Subcutaneous abdominal adipose tissue (tissue), 5 donors: ENCODE measurements around the gene COL4A2.
A peak's percentile ranks its signal among the peaks of the same experiment; 100 is the strongest.
"Not testable (repeated sequence)": the region's sequence is repeated elsewhere in the genome, so short reads cannot be mapped to it uniquely, and the experiment has no call there.

Experiments
- H3K27ac ChIP-seq: one replicate; pipeline ENCODE4 v1.7.0; 2013; ENCODE audit warnings: low read depth, mild to moderate bottlenecking, inconsistent platforms, low read length, moderate library complexity
- H3K27me3 ChIP-seq, 5 donors: one replicate each; pipeline ENCODE4 v1.7.0; 2013; ENCODE audit warnings: low read length in 5 of 5, inconsistent platforms in 1 of 5; ENCODE audit not compliant: control insufficient read depth in 5 of 5, insufficient read depth in 4 of 5
- H3K36me3 ChIP-seq, 5 donors: one replicate each; pipeline ENCODE4 v1.7.0; 2013; ENCODE audit warnings: low read length in 5 of 5; ENCODE audit not compliant: control insufficient read depth in 5 of 5, insufficient read depth in 5 of 5
- H3K4me1 ChIP-seq, 5 donors: one replicate each; pipeline ENCODE4 v1.7.0; 2013; ENCODE audit warnings: low read length in 5 of 5, mild to moderate bottlenecking in 3 of 5, moderate library complexity in 1 of 5; ENCODE audit not compliant: control insufficient read depth in 5 of 5, insufficient read depth in 5 of 5
- H3K4me3 ChIP-seq, 5 donors: one replicate each; pipeline ENCODE4 v1.7.0; 2013; ENCODE audit warnings: low read length in 5 of 5, low read depth in 1 of 5
- H3K9ac ChIP-seq, 5 donors: one replicate each; pipeline ENCODE4 v1.7.0; 2013; ENCODE audit warnings: low read length in 5 of 5, mild to moderate bottlenecking in 4 of 5, moderate library complexity in 3 of 5
- H3K9me3 ChIP-seq, 5 donors: one replicate each; pipeline ENCODE4 v1.7.0; 2013; ENCODE audit warnings: low read length in 5 of 5; ENCODE audit not compliant: control insufficient read depth in 5 of 5
- donor health status: healthy.
- donor health status: healthy.
- donor health status: healthy.
- donor health status: healthy.
- donor health status: healthy.

The COL4A2 gene

DNA sequence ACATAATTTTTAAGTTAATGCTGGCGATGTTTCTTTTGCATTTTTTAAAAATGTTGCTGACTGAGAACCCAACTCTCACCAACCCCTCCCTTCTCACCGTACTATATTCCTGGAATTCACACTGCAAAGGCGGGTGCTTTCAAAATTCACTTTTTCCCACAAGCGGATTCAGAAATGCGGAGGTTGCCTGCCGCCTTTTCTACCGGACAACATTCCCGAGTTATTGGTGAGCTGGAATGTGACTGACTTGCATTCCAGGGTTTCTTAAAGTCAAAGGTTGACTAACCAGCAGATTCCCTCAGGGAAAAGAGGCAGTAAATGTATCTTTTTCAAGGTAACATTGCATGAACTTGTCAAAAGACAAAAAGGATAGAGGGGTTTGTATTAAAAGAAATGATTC, 141.1 kb downstream of the COL4A2 start:
- peaks cover 9 to 90% (median 80%) of the 10 kb centered on the region in 5 donors for H3K36me3 ChIP-seq
- H3K9ac ChIP-seq, result no peak overlapping the region
- H3K4me1 ChIP-seq, result peaks cover 0 to 5% (median 1%) of the 10 kb centered on the region in 5 donors
- H3K27ac ChIP-seq, result no peak overlapping the region
- no peaks in the 10 kb centered on the region for H3K9me3 ChIP-seq
- H3K27me3 ChIP-seq, result no peaks in the 10 kb centered on the region
- H3K4me3 ChIP-seq, result no peak overlapping the region

DNA sequence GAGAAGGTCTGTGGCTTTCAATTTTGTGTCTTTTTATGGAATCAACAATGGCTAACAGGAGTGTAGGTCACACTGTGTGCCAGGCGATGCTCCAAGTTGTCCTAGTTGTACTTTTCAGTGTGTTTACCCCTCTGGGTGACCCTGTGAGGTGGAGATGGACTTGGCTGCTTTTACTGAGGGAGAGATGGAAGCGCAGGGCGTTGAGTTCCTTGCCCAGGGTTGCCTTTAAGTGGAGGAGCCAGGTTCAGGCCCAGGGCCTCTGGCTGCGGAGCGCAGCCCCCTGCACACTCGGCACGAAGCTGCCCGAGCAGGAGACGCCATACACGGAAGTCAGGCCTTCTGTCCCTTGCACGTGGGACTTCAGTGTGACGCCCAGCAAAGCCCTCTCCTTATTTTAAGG, 141.6 kb downstream of the COL4A2 start:
- no peak overlapping the region for H3K9ac ChIP-seq
- H3K27ac ChIP-seq, result no peak overlapping the region
- H3K9me3 ChIP-seq, result no peaks in the 10 kb centered on the region
- no peaks in the 10 kb centered on the region for H3K27me3 ChIP-seq
- H3K4me1 ChIP-seq, result peaks cover 0 to 5% (median 4%) of the 10 kb centered on the region in 5 donors
- H3K4me3 ChIP-seq, result no peak overlapping the region
- H3K36me3 ChIP-seq, result peaks cover 12 to 91% (median 80%) of the 10 kb centered on the region in 5 donors

DNA sequence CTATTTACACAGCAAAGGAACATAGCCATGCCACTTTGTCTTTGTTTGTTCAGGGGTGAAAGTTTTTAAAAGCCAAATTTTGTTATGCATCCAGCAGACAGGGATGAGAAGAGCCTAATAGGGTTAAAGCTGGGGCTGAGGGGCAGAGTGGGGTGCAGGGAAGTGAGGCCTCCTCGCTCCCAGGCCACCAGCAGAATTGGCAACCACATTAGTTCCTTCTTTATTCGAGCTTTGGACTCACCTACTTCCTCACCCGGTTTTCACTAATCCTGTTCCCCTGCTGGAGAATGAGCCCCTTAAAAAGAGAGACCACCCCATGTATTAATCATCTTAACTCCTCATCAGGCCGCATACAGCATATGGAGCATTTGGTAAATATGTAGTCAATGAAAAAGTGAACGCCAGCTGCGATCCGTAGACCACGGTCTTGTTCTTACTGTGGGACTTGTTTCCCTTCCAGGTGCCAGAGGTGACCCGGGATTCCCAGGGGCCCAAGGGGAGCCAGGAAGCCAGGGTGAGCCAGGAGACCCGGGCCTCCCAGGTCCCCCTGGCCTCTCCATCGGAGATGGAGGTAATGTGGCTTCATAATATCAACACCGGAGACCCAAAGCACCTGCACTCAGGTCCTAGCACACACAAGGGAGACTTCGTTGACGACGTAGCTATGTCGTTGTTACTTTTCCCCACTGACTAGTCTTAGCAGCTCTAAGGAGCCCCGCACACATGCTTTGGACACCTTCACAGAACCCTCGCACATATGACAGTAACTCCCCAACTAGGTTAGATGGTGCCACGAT, 142.3 kb downstream of the COL4A2 start:
- Histone ChIP-seq H3K4me1 (peaks cover 0 to 5% (median 4%) of the 10 kb centered on the region in 5 donors), H3K9ac (no peak overlapping the region), H3K27ac (no peak overlapping the region), H3K4me3 (no peak overlapping the region), H3K27me3 (no peaks in the 10 kb centered on the region), H3K36me3 (peaks cover 12 to 92% (median 77%) of the 10 kb centered on the region in 5 donors), H3K9me3 (no peaks in the 10 kb centered on the region)

DNA sequence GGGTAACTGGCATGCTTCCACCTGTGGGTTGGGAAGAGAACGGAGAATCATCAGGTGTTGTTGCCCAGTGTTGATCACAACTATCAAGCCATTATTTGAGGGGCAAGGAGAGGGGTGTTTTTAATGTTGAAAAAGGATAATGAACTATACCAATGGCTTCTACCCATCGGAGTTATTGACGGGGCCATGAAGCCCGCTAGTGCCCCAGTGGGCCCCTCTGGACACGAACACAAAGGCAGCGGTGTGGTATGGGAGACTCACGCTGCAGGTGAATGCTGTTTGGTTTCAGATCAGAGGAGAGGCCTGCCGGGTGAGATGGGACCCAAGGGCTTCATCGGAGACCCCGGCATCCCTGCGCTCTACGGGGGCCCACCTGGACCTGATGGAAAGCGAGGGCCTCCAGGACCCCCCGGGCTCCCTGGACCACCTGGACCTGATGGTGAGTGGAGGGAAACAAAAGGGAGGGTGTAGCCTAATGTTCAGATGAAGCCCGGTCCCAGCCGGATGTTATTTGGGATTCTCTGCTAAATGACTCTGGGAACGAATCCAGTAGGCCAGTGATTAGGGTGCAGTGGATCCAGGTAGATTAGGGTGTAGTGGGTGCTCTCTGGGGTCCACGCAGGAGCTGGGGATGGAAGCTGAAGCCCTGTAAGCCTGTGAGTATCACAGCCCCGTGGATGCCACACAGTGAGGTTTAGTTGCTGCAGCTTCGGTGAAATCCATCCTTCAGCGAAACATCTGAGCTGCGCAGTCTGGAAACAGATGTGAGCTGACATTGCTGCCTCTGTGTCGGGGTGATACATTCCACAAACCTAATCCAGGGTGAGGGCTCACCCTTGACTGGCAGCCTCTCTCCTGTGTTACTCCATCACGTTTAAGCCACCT, 143.2 kb downstream of the COL4A2 start:
- H3K4me3 ChIP-seq, result no peak overlapping the region
- H3K36me3 ChIP-seq, result peaks cover 12 to 92% (median 77%) of the 10 kb centered on the region in 5 donors
- H3K4me1 ChIP-seq, result peaks cover 0 to 5% (median 4%) of the 10 kb centered on the region in 5 donors
- no peak overlapping the region for H3K27ac ChIP-seq
- H3K9ac ChIP-seq, result no peak overlapping the region
- H3K9me3 ChIP-seq, result no peaks in the 10 kb centered on the region
- no peaks in the 10 kb centered on the region for H3K27me3 ChIP-seq

DNA sequence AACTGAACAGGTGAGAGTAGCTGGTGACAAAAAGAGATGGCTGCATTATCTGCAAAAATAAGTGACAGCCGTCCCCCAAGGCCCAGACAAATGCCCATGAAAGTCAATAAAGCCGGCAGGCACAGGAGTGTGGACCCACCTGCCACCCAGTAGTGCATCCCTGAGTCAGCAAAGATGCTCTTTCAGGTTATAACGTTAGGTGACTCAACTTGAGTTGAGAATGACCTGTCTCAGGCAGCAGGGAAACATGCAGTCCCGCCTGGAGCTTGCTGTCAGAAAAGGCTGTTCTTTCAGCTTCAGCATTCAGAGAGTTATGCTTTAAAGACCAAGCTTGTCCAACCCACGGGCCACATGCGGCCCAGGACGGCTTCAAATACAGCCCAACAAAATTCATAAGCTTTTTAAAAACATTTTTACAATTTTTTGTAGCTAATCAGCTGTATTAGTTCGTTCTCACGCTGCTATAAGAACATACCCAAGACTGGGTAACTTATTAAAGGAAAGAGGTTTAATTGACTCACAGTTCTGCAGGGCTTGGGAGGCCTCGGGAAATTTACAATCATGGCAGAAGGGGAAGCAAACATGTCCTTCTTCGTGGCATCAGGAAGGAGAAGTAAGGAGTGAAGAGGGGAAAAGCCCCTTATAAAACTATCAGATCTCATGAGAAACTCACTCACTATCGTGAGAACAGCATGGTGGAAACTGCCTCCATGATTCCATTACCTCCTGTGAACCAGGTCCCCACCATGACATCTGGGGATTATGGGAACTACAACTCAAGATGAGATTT, 144.1 kb downstream of the COL4A2 start:
- Histone ChIP-seq H3K4me1 (peaks cover 0 to 8% (median 4%) of the 10 kb centered on the region in 5 donors), H3K9me3 (no peaks in the 10 kb centered on the region), H3K9ac (no peak overlapping the region), H3K36me3 (peaks cover 12 to 87% (median 73%) of the 10 kb centered on the region in 5 donors), H3K27me3 (no peaks in the 10 kb centered on the region), H3K27ac (peak overlapping the region; percentile 6), H3K4me3 (no peak overlapping the region)

DNA sequence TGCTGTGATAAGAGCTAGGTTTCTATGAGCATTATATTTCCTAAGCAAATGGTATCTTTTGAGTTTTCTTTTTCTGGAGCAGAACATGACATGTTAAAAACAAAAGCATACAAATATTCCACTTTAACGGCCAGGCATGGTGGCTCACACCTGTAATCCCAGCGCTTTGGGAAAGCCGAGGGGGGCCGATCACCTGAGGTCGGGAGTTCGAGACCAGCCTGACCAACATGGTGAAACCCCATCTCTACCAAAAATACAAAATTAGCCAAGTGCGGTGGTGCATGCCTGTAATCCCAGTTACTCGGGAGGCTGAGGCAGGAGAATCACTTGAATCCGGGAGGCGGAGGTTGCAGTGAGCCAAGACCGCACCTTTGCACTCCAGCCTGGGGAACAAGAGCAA, 146.0 kb downstream of the COL4A2 start:
- peaks cover 8 to 83% (median 65%) of the 10 kb centered on the region in 5 donors for H3K36me3 ChIP-seq
- not testable (repeated sequence) for H3K27me3 ChIP-seq, H3K9ac ChIP-seq, H3K27ac ChIP-seq, H3K4me3 ChIP-seq, H3K9me3 ChIP-seq, H3K4me1 ChIP-seq

DNA sequence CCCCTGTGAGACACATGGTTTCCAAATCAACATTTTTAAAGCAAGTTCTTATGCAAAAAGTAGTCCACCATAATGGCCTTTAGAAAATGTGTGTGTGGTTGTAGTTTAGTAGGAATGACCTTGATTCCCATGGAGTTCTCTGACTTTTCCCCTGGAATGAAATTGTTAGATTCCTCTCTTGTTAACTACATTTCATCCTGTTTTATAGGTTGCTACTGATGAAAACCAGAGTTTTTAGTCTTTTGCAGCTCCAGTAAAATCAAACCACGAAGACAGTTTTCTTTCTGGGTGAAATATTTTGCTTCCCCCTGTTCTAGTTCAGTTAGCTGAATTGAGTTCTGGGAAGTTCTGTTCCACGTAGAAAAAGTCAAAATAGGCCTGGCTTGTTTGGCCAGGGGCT, 146.7 kb downstream of the COL4A2 start:
- H3K4me3 ChIP-seq, result no peak overlapping the region
- H3K36me3 ChIP-seq, result peaks cover 8 to 83% (median 63%) of the 10 kb centered on the region in 5 donors
- no peak overlapping the region for H3K9ac ChIP-seq
- H3K9me3 ChIP-seq, result no peaks in the 10 kb centered on the region
- no peaks in the 10 kb centered on the region for H3K27me3 ChIP-seq
- no peak overlapping the region for H3K27ac ChIP-seq
- H3K4me1 ChIP-seq, result peaks cover 1 to 13% (median 4%) of the 10 kb centered on the region in 5 donors

DNA sequence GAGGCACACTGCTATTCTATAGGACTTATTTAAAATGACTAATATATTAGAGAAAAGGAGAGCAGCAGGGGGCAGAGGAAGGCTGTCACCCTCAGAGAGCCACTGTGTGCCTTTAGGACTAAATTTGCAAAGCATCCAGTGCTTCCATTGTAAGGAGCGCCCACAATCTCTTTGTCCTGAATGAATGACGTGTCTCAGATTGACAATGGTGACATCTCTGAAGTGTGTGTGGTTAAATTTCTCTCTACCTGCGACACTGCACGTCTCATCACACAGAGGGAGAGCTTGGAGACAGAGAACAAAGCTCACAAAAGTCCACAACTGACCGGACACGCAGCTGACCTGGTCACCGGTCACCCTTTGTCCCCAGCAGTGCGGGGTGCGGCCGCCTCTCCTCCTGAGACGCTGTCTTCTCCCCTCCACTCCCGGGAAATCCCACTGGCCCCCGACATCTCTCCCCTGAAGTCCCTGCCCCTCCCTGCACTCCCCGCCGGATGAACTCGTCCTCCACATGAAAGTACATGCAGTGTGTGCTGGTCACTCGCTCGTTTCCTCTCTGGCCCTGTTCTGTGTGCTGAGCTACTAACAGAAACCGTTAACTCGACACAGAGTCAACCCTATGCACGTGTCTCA, 147.3 kb downstream of the COL4A2 start:
- no peak overlapping the region for H3K4me3 ChIP-seq
- no peak overlapping the region for H3K9ac ChIP-seq
- peaks cover 3 to 17% (median 9%) of the 10 kb centered on the region in 5 donors for H3K4me1 ChIP-seq
- peaks cover 8 to 83% (median 65%) of the 10 kb centered on the region in 5 donors for H3K36me3 ChIP-seq
- H3K9me3 ChIP-seq, result no peaks in the 10 kb centered on the region
- H3K27me3 ChIP-seq, result no peaks in the 10 kb centered on the region
- no peak overlapping the region for H3K27ac ChIP-seq

DNA sequence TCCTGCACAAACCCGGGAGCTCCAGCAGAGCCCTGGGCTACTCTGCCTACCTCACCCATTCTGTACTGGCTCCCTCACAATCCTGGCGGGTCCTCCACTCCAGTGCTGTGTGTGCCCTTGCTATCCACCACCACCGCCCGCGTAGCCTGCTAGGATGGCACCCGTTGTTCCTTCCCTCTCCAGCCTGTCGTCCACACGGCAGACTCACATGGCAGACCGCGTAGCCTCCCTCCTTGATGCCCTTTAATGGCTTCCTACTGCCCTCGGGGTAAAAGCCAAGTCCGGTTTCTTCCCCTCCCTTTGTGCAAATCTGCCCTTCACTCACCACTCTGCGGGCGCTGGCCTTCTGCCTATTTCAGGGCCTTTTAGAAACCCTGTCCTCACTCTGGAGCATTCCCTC, 147.9 kb downstream of the COL4A2 start:
- H3K36me3 ChIP-seq, result peaks cover 8 to 82% (median 60%) of the 10 kb centered on the region in 5 donors
- H3K4me3 ChIP-seq, result no peak overlapping the region
- H3K27me3 ChIP-seq, result no peaks in the 10 kb centered on the region
- H3K27ac ChIP-seq, result no peak overlapping the region
- no peak overlapping the region for H3K9ac ChIP-seq
- H3K9me3 ChIP-seq, result no peaks in the 10 kb centered on the region
- H3K4me1 ChIP-seq, result peaks cover 3 to 17% (median 9%) of the 10 kb centered on the region in 5 donors
